Fibroblast of the aortic adventitia (primary cell): ENCODE results near the gene ATXN2L. TPM values are rescaled to one million over a fixed set of nuclear protein-coding genes. Genes with fewer than 3 reads are reported as not detected.
A peak's percentile ranks its signal among the peaks of the same experiment; 100 is the strongest.
"Not testable (repeated sequence)": the region's sequence is repeated elsewhere in the genome, so short reads cannot be mapped to it uniquely, and the experiment has no call there.

Source experiments
- DNase-seq: peaks from one replicate; pipeline ENCODE4 v3.0.0-alpha.2; 2010; ENCODE audit warnings: low read depth
- H3K4me3 ChIP-seq: 2 replicates; pipeline ENCODE4 v1.5.1; 2011; ENCODE audit warnings: low read depth, mild to moderate bottlenecking, control low read depth, low read length, moderate library complexity
- total RNA-seq: library from RNA; depleted of rRNA; stranded (reverse); fragments of >200 nt; gene quantifications from 2 replicates; pipeline ENCODE4 v1.2.3, GENCODE V29; 2012; ENCODE audit warnings: low replicate concordance
- TF ChIP-seq, protein P1 (sequence below): IDR thresholded peaks from 2 replicates; pipeline ENCODE4 v1.5.1; 2011; ENCODE audit warnings: mild to moderate bottlenecking, low read length, control low read depth, inconsistent platforms; ENCODE audit not compliant: insufficient read depth

Gene ATXN2L
- total RNA-seq, 1 donor, result 69.8 TPM

DNA sequence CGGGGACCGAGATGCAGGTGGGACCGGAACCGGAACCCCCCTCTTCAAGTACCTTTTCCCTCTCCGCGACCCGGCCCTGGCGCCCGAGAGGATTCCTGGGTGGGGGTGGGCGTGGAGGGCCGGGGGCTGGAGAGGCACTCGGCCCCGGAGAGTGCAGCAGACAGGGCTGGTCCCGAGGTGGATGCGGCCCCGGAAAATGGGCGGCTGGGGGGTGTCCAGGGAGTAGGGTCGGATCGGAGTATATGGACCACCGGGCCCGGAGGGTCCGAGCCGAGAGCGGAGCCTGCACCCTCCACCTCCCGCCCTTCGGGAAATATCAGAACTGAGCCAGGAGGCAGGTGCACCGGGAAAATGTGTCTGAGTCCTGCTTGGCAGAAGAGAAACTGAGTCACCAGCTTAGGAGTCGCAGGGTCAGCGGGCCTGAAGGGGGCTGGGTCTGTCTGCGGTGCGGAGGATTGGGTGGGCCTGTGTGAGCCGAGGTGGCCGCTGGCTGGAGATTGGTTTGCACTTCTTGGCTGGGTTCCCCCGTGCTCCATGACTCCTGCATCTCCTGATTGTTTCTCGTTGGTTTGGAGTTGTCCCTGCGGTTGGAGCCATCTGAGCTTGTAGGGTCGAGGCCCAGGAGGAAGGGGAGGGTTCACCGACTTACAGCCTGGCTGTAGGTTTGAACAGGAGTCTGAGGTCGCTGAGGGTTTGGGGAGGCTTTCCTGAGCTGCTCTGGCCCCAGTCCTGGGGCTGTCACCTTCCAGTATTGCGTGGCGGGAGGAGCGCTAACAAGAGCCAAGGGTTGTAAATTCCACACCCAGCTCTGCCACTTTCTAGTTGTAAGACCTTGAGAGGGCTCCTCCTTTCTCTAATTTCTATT, 41.4 kb downstream of the ATXN2L start:
- DNase-seq, result peak; percentile 64
- TF ChIP-seq, protein P1, sequence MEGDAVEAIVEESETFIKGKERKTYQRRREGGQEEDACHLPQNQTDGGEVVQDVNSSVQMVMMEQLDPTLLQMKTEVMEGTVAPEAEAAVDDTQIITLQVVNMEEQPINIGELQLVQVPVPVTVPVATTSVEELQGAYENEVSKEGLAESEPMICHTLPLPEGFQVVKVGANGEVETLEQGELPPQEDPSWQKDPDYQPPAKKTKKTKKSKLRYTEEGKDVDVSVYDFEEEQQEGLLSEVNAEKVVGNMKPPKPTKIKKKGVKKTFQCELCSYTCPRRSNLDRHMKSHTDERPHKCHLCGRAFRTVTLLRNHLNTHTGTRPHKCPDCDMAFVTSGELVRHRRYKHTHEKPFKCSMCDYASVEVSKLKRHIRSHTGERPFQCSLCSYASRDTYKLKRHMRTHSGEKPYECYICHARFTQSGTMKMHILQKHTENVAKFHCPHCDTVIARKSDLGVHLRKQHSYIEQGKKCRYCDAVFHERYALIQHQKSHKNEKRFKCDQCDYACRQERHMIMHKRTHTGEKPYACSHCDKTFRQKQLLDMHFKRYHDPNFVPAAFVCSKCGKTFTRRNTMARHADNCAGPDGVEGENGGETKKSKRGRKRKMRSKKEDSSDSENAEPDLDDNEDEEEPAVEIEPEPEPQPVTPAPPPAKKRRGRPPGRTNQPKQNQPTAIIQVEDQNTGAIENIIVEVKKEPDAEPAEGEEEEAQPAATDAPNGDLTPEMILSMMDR, result no peak
- H3K4me3 ChIP-seq, result peak overlapping the region; percentile 98

DNA sequence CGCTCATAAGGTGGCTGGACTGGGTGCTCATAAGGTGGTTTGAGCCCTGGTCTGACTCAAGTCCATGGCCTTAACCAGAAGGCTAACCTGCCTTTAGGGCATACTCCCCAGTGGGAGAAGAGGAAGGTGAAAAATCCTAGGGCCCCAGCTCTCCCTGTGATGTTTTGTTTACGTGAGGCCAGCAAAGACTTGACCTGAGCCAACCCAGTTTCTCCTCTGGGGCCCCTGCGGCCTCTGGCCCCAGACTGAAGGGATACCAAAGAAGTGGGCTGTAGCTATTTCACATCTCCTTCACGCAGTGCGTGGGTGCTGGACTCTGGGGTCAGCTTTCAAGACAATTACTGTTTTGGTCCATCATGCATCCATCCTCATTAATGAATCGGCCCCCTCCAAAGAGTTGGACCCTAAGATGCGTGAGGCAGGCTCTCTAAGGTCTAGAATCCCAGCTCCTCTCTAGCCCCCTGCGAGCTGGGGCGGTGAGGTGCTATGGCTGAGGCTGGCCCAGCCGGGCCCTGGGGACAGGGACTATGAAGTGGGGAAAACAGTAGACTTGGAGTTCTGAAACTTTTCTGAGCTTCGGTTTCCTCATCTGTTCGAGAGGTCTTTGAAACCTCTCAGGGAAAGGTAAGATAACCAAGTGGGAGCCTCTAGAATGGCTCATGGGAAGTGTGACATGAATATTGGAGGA, 42.3 kb downstream of the ATXN2L start:
- peak overlapping the region; percentile 98 for H3K4me3 ChIP-seq
- TF ChIP-seq, protein P1, result no peak
- DNase-seq, result no peak

DNA sequence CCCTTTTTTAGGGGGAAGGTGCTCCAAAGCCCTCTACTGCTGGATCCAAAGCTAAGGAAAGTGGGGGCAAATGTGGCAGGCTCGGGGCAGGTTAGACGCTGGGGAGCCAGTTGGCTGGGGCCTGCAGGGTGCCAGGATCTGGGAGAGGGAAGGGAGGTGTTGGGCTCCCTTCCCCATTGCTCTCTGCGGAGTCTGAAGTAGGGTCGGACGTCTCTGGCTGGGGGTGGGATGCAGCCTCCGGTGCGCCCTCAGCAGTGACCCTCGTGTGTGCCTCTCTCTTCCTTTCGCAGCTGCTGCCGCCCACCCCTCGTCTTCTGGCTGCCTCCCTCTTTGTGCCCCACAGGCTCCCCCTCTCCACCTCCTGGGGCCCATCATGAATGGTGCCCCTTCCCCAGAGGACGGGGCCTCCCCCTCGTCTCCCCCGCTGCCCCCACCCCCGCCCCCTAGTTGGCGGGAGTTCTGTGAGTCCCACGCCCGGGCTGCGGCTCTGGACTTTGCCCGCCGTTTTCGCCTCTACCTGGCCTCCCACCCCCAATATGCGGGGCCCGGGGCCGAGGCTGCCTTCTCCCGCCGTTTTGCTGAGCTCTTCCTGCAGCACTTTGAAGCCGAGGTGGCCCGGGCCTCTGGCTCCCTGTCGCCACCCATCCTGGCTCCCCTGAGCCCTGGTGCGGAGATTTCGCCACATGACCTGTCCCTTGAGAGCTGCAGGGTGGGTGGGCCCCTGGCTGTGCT, 43.1 kb downstream of the ATXN2L start:
- DNase-seq, result no peak
- peak overlapping the region; percentile 6 for H3K4me3 ChIP-seq
- TF ChIP-seq, protein P1, result no peak

DNA sequence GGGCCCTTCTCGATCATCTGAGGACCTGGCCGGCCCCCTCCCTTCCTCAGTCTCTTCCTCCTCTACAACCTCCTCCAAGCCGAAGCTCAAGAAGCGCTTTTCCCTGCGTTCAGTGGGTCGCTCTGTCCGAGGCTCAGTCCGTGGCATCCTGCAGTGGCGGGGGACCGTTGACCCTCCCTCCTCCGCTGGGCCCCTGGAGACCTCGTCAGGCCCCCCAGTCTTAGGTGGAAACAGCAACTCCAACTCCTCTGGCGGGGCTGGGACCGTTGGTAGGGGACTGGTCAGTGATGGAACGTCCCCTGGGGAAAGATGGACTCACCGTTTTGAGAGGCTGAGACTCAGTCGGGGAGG, 43.6 kb downstream of the ATXN2L start:
- no peak overlapping the region for H3K4me3 ChIP-seq
- no peak for DNase-seq
- TF ChIP-seq, protein P1, result no peak

DNA sequence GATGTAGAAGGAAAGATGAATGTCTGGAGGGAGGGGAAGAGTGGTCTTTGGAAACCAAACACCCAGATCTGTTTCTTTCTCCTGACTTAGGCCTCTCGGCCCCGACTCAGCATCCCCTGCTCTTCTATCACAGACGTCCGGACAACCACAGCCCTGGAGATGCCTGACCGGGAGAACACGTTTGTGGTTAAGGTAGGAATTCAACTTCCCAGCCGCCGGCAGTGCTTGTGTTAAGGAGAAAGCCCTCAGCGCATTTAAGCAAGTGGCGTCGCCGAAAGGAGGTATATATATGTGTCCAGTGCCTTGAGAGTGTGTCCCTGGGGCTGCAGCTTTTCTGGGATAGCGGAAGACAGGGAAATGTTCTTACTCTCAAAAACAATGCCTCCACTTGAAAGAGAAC, 44.4 kb downstream of the ATXN2L start:
- H3K4me3 ChIP-seq, result no peak overlapping the region
- DNase-seq, result no peak
- TF ChIP-seq, protein P1, result no peak

DNA sequence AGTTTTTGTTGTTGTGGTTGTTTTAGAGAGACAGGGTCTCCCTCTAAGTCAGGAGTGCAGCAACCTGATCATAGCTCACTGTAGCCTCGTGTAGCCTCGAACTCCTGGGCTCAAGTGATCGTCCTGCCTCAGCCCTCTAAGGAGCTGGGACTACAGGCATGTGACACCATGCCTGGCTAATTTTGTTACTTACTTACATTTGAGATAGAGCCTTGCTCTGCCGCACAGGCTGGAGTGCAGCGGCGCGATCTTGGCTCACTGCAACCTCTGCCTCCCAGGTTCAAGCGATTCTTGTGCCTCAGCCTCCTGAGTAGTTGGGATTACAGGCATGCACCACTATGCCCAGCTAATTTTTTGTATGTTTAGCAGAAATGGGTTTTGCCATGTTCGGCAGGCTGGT, 44.8 kb downstream of the ATXN2L start:
- H3K4me3 ChIP-seq, DNase-seq: not testable (repeated sequence)

DNA sequence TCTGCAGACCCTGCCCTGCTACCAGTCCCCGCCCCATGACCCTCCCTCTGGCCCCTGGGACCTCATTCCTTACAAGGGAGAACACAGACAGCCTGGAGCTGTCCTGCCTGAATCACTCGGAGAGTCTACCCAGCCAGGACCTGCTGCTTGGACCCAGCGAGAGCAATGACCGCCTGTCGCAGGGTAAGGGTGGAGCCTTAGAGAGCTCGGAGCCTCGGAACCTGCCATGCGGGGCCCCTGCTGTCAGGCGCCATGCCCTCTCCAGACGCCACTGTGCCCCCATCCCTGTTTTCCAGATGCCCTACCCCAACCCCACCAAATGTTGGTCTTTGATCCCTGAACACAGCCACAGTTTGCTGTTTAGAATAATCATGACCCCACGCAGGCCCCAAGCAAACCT, 46.4 kb downstream of the ATXN2L start:
- TF ChIP-seq, protein P1, result no peak
- no peak for DNase-seq

More for the DNA sequence above, 46.4 kb downstream of the ATXN2L start:
- no peak overlapping the region for H3K4me3 ChIP-seq
